Caco-2 (cell line): Measurements from ENCODE around the gene SLC22A23. TPM values are rescaled to one million over a fixed set of nuclear protein-coding genes. Genes with fewer than 3 reads are reported as not detected.

ENCODE experiments used
- BruUV-seq: library from RNA; stranded (reverse); fragments of 400-500 nt; replicated peaks from 2 replicates; lab custom pipeline; 2021; lab: Mats Ljungman, UMichigan
- CTCF ChIA-PET: fragments of 300-600 bp; sonication (Branson Sonifier 250); formaldehyde crosslinking; loops from one replicate; lab custom pipeline; 2022; ENCODE audit warnings: antibody characterized with exemption; lab: Charles Lee
- POLR2A ChIA-PET: fragments of 300-600 bp; sonication (Branson Sonifier 250); formaldehyde crosslinking; loops from one replicate; lab custom pipeline; 2022; ENCODE audit warnings: antibody characterized with exemption; lab: Charles Lee
- DNase-seq, 2 experiments: peaks; one replicate each; pipeline versions ENCODE4 v3.0.0 to v3.0.0-alpha.2; 2020 to 2022
- H3K27me3 ChIP-seq: replicated peaks from 2 replicates; pipeline ENCODE4 v1.6.0; 2011; ENCODE audit warnings: low read length; ENCODE audit not compliant: control insufficient read depth, insufficient read depth
- H3K36me3 ChIP-seq: 2 replicates; pipeline ENCODE4 v1.5.1; 2011; ENCODE audit warnings: low read length; ENCODE audit not compliant: control insufficient read depth, insufficient read depth
- H3K4me1 ChIP-seq: fragments of 250-450 bp; sonication (Bioruptor Pico); 2 replicates; pipeline ENCODE4 v1.5.1; 2020; ENCODE audit warnings: mild to moderate bottlenecking
- H3K4me3 ChIP-seq: 2 replicates; pipeline ENCODE4 v1.5.1; 2011; ENCODE audit warnings: low read depth, mild to moderate bottlenecking, control low read depth, low read length
- H3K9me3 ChIP-seq: fragments of 250-450 bp; sonication (Bioruptor Pico); 2 replicates; pipeline ENCODE4 v1.5.1; 2020; ENCODE audit warnings: mild to moderate bottlenecking, moderate library complexity
- H3K27ac Mint-ChIP-seq: one replicate; pipeline ENCODE4 v1.8.0; 2022; ENCODE audit warnings: mixed read lengths; ENCODE audit not compliant: unreplicated experiment
- H3K27me3 Mint-ChIP-seq: one replicate; pipeline ENCODE4 v1.8.0; 2022; ENCODE audit warnings: mixed read lengths; ENCODE audit not compliant: insufficient read depth, unreplicated experiment
- H3K36me3 Mint-ChIP-seq: one replicate; pipeline ENCODE4 v1.8.0; 2022; ENCODE audit warnings: mild to moderate bottlenecking, mixed read lengths; ENCODE audit not compliant: insufficient read depth, unreplicated experiment
- H3K4me1 Mint-ChIP-seq: one replicate; pipeline ENCODE4 v1.8.0; 2022; ENCODE audit warnings: low read depth, mixed read lengths; ENCODE audit not compliant: unreplicated experiment
- H3K4me3 Mint-ChIP-seq: one replicate; pipeline ENCODE4 v1.8.0; 2022; ENCODE audit warnings: mild to moderate bottlenecking, moderate library complexity, mixed read lengths; ENCODE audit not compliant: unreplicated experiment
- H3K9me3 Mint-ChIP-seq: one replicate; pipeline ENCODE4 v1.8.0; 2022; ENCODE audit warnings: mixed read lengths; ENCODE audit not compliant: unreplicated experiment
- CTCF ChIP-seq, 2 experiments: fragments of 200-600 bp in 1 of 2; IDR thresholded peaks; 1 replicate in 1 of 2; 2 replicates in 1 of 2; pipeline versions ENCODE4 v1.5.1 to v1.8.0; 2011 to 2022; ENCODE audit warnings: antibody characterized with exemption in 1 of 2, control low read depth in 1 of 2, inconsistent platforms in 1 of 2, low read depth in 1 of 2, low read length in 1 of 2, mild to moderate bottlenecking in 1 of 2, moderate library complexity in 1 of 2; ENCODE audit not compliant: insufficient read depth in 1 of 2, severe bottlenecking in 1 of 2, unreplicated experiment in 1 of 2
- intact Hi-C: fragments of 100-400 bp; cut with micrococcal nuclease; formaldehyde crosslinking; loops from one replicate; pipeline ENCODE4 v1.10.0; 2022; ENCODE audit not compliant: unreplicated experiment
- total RNA-seq: library from RNA; stranded (reverse); gene quantifications from 2 replicates; pipeline ENCODE4 v1.2.3, GENCODE V29; 2022

The SLC22A23 gene
- total RNA-seq, 1 experiment from 2014 or later, result 45.5 TPM

- H3K4me1 ChIP-seq, result peaks cover 94% of the 10 kb centered on the region
- CTCF ChIA-PET, result no interaction called here
Measured at GRCh38 chr6:3412779-3413500, 43.9 kb downstream of the SLC22A23 start.

GRCh38 chr6:3411967-3412778, 44.7 kb downstream of the SLC22A23 start:
- Mint-ChIP-seq H3K9me3 (no peaks in the 10 kb centered on the region), H3K27me3 (no peaks in the 10 kb centered on the region), H3K36me3 (peaks cover 67% of the 10 kb centered on the region), H3K27ac (peak overlapping the region; percentile 57), H3K4me1 (peaks cover 61% of the 10 kb centered on the region), H3K4me3 (no peak overlapping the region)
- no peak for TF ChIP-seq CTCF (IDR thresholded peaks at IDR 0.05; ENCODE audit: insufficient read depth in 1 of 2, low read depth in 1 of 2, low read length in 1 of 2, severe bottlenecking in 1 of 2, unreplicated experiment in 1 of 2)
- no peak for DNase-seq
- 0 out of 2 replicates have a peak, but pooled peaks cover 3% of the 10 kb centered on the region for H3K36me3 ChIP-seq
- ChIA-PET CTCF (no interaction called here), POLR2A (no interaction called here)
- no peak overlapping the region for H3K4me3 ChIP-seq
- intact Hi-C loops, result loop anchor here (2.0 to 5.0 kb wide), 2 partner anchors 110 to 321 kb away; no protein-coding TSS in a partner anchor
- H3K4me1 ChIP-seq, result peaks cover 93% of the 10 kb centered on the region
- no TSS peak for BruUV-seq
- no peaks in the 10 kb centered on the region for H3K9me3 ChIP-seq
- no peaks in the 10 kb centered on the region for H3K27me3 ChIP-seq

More at GRCh38 chr6:3412779-3413500, 43.9 kb downstream of the SLC22A23 start:
- H3K27me3 Mint-ChIP-seq, result no peaks in the 10 kb centered on the region
- no peak for TF ChIP-seq CTCF (IDR thresholded peaks at IDR 0.05; ENCODE audit: insufficient read depth in 1 of 2, low read depth in 1 of 2, low read length in 1 of 2, severe bottlenecking in 1 of 2, unreplicated experiment in 1 of 2)
- no peaks in the 10 kb centered on the region for H3K9me3 ChIP-seq
- H3K9me3 Mint-ChIP-seq, result no peaks in the 10 kb centered on the region
- peak overlapping the region; percentile 57 for H3K27ac Mint-ChIP-seq
- intact Hi-C loops, result loop anchor here (5.0 kb wide), 1 partner anchor 109 kb away; no protein-coding TSS in a partner anchor
- H3K4me1 Mint-ChIP-seq, result peaks cover 54% of the 10 kb centered on the region
- no peak overlapping the region for H3K4me3 ChIP-seq
- 0 out of 2 replicates have a peak, but pooled peaks cover 3% of the 10 kb centered on the region for H3K36me3 ChIP-seq
- DNase-seq, result no peak
- no TSS peak for BruUV-seq
- H3K27me3 ChIP-seq, result no peaks in the 10 kb centered on the region
- peaks cover 59% of the 10 kb centered on the region for H3K36me3 Mint-ChIP-seq
- POLR2A ChIA-PET, result no interaction called here
- H3K4me3 Mint-ChIP-seq, result no peak overlapping the region
